CD4-positive, alpha-beta T cell treated with Interleukin-4 for 1 hour (primary cell): Measurements from ENCODE around the gene ANKRD9.
"Not testable (repeated sequence)": the region's sequence is repeated elsewhere in the genome, so short reads cannot be mapped to it uniquely, and the experiment has no call there.

Experiments
- DNase-seq, 2 donors: peaks; one replicate each; pipeline ENCODE4 v3.0.0-alpha.2; 2020 to 2022

ANKRD9 gene, protein sequence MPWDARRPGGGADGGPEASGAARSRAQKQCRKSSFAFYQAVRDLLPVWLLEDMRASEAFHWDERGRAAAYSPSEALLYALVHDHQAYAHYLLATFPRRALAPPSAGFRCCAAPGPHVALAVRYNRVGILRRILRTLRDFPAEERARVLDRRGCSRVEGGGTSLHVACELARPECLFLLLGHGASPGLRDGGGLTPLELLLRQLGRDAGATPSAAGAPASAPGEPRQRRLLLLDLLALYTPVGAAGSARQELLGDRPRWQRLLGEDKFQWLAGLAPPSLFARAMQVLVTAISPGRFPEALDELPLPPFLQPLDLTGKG

DNA sequence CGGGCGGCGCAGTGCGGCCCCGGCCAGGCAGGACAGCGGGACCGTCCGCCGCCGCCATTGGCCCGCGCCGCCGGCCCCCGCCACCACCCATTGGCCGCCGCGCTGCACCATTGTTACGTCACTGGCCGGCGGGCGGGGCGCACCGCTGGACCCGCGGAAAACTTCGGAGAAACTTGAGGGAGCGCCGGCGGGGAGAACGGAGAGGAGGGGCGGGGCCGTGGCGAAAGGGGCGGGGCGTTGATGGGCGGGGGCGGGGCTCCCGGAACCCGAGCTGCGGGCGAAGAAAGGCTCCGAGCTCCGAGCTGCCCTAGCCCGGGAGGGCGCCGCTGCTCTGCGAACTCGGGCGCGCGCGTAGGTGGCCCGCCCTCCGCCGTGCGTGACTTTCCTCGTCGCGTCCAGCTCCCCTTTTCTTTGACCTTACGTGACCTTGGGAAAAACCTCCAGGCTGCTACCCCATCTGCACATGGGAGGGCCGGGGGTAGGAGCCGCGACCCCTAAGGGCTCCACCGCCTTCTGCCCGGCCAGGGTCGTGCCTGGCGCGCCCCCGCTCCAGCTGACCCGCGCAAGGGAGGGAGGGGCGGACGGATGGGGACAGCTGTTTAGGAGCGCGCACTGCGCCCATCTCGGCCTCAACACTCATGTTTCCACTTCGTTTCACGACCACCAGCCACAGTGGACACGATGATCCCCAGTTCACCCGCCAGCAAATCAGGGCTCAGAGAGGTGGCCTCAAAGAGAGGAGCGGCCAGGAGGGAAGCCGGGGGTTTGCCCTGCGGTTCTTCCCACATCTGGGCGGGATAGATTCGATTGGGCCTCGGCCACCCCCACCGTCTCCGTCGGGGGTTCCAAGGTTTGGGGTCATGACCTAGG, at the start of gene ANKRD9:
Gene ANKRD9, minus strand, starts transcription at position 31 of the 870 bp plus-strand sequence. CDS start 1,887 bp downstream, outside the sequence.
- DNase-seq = peak; percentile 91 to 92

DNA sequence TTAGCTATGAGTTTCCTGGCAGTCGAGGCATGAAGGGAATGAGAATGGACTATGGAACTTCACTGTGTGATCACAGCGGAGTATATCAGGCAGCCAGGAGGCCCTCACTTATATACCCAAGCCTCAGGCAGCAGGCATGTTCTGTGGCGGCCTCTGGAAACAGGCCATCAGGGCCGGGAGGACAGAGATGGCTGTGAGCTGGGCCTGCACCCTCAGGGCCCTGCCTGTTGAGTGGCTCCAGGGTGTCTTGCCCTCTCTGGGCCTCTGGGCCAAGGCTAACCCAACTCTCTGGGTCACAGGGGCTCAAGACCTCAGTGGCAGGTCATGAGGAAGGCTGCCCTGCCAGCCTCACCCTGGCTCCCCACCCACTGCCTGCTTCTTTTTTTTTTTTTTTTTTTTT, 49.0 kb upstream of the ANKRD9 start:
- no peak for DNase-seq

DNA sequence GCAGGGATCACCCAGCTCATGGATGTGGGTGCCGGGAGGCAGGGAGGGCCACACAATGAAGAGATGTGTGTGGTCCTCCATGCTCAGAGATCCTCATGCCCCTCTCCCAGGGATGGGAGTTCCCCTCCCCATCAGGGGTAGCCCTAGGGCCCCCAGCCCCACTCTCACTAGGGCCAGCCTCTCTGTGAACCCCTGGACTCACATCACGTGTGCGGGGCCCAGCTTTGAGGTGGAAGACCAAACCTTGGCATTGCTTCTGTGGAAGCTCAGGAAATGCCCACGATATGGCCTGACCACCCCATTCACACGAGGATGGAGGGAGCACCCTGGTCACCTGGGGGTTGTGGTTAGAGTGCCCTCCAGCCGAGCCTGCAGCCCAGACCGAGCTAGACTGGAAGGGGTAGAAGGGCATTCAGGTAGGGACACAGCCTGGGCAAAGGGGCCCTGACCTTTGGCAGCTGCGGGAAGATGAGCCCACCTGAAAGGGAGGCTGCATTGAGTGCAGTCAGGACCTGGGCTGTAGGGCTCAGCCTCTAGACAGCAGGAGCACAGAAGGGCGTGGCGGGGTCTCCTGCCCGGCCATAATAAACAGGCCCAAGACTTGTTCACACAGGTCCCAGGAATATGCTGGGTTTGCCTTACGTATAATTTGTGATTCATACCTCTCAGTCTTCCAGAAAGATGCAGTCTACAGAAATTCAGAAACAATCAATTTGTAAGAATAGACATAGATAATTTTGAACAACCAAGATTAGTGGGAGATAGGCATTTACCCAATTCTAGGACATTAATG, 48.1 kb upstream of the ANKRD9 start:
- DNase-seq = no peak

DNA sequence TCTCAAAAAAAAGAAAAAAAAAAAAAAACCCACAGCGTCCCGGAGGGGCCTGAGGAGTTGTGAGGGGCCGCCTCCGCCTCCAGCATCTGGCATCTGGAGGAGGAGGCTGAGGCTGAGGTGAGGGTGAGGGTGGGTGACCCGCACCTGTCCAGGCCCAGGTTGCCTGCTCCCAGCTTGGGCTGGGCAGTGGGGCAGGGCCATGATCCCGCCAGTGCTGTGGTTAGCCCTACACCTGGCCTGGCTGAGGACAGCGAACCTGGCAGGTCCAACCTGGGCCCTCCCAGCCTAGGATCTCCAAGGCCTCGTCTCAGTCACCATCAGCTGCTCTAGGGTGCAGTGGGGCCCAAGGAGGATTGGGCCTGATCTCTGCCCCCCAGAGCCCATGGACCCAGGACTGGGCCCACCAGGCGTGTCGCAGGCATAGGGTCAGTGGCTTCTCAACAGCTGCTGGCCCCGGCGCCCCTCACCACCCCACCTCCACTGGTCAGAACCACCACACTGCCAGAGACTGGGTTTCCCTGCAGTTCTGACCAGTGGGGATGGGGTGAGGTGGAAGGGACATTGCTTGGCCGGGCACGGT, 46.6 kb upstream of the ANKRD9 start:
- DNase-seq = no peak

DNA sequence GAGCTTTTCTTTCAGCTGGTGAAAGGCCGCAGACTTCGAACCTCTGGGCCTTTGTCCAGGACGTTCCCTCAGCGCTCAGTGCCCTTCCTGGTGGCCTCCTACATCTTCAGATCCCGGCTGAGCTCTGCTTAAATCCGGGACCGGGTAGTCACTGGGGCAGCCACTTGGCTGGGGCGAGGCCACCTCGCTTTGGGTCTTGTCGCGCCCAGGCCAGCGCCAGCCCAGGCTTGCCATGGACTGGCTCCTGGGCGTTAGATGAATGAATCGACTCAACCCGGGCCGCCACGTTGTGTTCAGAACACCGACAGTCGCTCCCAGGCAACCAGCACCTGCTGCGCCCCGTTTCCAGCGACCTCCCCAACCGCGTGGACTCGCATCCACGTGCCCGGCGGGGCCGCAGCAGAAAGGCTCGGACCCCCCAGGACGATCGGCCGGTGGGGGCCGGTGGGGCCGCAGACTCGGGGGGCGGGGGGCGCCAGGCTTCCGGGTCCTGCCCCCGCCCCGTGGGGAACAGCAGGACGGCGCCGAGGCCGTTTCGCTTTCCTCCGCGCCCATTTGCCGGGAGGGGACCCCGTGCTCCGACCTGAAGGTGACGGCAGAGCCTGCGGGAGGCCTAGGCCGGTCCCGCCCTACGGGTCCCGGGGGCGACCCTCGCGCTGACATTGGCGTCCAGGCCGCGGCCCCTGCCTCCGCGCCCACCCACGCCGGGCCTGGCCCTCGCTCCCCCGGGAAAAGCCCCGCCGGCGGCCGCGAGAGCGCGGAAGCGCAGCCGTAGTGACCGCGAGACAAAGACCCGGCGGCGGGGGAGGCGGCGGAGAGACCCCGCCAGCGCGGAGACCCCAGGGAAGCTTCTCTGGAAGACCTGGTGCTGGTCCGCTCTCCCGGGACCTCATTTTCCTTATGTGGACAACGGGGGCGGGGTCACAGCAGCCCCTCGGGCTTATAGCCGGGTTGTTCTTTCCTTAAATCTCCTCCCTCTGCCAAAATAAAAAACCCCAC, 45.5 kb upstream of the ANKRD9 start:
- DNase-seq = peak; percentile 59 to 64

DNA sequence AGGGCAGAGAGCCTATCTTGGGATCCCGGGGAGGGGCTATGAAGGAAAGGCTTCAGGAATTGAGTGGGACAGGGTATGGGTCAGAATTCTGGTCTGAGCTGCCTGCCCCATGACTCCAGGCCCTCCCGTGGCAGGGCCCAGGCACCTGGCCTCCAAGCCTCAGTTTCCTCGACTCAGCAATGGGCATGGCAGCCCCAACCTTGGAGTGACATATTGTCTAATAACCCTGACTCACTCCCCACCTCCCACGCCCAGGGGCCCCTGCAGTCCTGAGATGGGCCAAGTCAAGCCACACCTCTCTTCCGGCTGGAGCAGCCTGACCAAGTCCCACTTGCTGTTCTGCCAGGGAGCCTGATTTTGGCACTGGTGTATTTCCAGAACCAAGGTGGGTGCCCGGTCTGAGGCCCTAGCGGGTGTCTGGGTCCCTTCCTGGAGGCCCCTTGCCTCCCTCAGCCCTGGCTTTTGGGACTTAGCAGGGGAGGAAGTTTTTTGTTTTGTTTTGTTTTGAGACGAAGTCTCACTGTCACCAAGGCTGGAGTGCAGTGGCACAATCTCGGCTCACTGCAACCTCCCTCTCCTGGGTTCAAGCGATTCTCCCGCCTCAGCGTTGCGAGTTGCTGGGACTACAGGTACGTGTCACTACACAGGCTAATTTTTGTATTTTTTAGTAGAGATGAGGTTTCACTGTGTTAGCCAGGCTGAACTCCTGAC, 42.6 kb upstream of the ANKRD9 start:
- no peak for DNase-seq

DNA sequence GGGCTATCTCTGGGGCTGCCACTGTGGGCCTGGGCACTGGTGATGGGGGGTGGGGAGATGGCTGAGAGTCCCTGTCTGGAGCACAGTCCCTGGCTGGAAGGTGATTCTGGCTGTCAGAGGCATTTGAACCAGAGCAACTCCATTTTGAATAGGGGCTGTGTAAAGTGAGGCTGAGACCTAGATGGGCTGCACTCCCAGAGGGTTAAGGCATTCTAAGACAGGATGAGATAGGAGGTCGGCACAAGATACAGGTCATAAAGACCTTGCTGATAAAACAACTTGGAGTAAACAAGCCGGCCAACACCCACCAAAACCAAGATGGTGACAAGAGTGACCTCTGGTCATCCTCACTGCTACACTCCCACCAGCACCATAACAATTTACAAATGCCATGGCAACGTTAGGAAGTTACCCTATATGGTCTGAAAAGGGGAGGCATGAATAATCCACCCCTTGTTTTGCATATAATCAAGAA, 41.4 kb upstream of the ANKRD9 start:
- DNase-seq = not testable (repeated sequence)

DNA sequence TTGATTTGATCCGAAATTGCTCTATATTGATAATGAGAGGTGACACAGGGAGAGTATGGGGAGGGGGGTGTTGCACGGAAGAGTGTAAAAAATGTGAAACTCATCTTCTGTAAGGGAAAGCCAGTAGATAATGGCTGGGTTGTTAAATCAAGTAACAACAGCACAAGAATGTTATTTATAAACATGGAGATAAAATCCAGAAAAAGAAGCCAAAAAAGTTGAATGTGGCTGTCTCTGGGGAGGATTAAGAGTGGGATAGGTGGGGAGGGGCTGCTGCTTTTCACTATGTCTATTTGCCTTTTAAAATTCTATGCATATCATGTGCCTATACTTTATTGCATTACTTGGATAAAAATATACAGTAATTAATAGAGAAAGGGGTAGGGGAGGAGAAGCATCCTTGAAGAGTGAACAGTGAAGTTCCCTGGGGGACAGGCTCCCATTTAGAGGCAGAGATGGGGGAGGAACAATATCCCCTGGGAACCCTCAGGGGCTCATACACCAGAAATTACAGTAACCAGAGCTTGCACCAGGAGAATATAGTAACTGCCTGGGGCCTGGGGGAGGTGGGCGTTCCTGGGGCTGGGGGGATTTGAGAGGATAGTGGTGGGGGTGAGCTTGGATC, 39.2 kb upstream of the ANKRD9 start:
- DNase-seq = no peak

DNA sequence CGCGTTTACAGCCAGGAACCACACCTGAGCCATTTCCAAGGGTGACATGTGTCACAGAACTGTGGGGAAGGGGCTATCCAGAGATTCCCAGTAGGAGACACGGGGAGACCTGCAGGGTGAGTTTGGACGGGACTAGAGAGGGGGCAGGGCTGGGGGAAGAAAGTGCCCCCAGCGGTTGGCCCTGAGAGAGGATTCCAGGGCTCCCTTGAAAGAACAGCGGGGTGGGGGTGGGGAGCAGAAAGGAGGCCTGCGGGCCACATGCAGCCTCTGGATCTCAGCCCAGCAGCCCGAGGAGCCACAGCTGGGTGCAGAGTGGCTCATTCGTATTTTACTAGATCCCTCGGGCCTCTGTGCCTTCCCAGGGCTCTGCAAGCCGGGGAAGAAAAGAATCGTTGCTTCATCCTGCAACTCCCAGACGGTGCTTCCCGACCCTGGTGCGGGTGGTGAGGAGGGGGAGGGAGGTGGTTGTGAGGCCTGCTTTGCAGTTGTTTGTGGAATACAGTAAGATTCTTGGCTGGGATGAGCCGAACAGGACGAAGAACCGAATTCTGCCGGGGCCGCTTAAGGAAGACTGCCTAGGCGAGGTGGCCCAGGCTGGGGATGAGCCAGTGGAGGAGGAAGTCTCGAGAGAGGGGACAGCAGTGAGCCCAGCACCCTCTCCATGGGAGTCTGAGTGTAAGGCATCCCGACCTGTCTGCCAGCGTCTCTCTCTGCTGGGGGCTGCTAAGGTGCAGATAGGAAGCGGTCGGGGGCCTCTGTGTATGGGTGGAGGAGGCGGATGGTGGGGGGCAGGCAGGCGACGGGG, 36.1 kb upstream of the ANKRD9 start:
- no peak for DNase-seq

DNA sequence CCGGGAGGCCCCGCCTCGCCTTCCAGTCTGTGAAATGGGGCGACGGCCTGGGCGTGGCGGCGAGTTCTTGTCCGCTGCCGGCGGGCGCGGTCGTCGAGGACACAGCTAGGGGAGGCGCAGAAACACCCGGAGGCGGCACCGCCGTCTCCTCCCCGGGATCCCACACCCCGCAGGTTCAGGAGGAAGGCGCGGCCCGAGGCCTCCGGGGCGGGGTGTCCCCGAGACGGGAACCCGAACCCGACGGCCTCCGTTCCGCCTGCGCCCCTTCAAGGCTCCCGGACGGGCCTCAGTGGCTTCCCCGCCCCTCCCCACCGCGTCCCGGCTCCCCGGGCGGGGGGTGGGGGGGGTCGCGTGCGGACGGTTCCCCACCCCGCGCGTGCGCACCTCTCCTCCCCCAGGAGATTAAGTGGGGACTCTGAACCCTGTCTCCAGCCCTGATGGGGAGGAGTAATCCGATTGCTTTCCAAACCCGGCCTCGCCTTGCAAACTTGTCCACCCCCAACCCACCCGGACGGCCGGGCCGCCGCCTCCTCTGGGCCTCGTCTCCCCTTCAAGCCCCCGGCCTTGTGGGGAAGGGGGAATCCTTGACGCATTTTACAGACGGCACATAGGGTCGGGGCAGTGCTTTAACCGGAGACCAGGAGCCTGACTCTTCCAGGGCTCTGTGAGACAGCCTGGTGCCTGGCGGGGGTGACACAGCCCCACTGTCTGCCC, 35.3 kb upstream of the ANKRD9 start:
- peak in 1 of 2 donors; percentile 23 for DNase-seq

DNA sequence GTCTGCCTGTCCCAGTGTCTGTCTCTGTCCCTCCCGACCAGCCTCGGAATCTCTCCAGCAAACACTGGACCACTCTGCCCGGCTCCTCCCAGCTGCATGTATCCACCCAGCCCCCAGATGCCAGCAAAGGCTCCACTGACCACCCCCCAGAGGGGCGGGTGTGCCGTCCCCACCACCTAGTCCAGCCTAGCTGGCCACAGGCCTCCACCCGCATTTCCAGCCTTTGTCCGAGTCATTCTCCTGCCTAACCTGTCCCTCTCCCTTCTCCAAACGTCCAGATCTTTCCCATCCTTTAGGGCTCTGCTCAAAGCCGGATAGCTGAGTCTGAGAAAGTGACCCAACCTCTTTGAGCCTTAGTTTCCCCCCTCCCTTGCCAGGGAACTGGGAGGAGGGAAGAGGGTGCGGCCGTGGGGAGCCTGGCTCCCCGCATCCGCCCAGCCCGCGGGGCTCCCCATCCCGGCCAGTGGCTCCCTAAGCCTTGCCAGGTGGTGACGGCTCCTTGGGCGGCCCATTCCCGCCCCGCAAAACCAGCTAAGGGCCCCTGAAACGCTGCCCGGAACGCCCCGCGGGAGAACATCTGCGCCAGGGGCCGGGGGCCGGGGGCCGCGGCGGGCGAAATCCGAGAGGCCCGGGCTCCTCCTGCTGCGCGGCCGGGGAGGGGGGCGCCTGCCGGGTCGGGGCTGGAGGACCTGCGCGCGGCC, 34.6 kb upstream of the ANKRD9 start:
- DNase-seq = no peak

DNA sequence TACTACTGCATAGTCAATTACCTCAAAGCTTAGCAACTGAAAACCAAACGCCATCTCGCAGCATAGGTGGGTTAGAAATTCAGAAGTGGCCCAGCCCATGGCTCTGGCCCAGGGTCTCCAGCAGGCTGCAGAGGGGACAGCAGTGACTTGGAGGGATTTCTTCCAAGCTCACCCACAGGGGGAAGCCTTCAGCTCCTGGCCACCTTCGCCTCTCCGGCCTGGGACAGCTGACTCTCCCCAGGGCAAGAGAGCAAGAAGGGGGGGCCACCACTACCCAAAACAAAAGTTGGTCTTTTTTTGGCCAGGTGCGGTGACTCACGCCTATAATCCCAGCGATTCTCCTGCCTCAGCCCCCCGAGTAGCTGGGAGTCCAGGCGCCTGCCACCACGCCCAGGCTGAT, 32.2 kb upstream of the ANKRD9 start:
- DNase-seq = no peak

DNA sequence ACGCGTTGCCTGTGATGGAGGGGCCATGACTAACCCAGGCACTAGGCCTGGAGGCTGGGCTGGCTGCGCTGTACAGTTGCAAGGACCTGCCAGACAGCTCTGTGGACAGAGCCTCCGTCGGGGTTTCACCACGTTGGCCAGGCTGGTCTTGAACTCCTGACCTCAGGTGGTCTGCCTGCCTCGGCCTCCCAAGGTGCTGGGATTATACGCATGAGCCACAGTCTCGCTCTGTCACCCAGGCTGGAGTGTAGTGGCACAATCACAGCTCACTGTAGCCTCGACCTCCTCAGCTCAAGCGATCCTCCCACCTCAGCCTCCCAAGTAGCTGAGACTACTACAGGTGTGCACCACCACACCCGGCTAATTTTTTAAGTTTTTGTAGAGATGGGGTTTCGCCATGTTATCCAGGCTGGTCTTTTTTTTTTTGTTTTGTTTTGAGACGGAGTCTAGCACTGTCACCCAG, 31.5 kb upstream of the ANKRD9 start:
- not testable (repeated sequence) for DNase-seq

DNA sequence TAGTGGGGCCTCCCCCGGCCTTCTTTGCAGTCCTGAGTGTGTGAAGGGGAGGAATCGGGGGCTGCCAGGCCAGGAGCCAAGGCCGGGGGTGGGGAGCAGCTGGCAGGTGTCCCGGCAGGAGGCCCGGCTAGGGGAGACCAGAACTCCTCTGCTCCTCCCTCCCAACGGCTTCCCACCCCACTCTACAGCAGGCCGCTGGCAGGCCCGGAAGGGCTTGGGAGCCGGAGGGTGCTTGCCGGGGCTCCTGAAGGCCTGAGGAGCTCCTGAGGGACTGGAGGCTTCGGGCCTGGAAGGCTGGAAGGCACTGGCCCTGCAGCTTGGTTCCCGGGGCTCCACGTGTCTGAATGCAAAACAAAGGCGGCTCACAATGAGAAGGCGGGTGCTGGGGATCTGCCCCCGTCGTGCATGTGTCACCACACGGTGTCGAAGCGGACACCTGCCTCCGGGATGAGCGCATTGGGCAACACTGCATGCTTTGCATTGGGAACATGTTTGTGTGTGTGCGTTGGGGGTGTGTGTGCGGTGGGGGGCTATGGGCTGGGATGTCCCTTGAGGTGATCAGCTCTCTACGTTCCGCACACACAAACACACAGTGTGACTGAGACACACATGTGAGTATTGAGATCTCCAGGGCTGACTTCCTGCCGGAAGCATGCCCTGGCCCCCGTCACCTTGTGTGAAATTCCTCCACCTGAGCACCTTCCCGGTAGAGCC, 30.9 kb upstream of the ANKRD9 start:
- no peak for DNase-seq

DNA sequence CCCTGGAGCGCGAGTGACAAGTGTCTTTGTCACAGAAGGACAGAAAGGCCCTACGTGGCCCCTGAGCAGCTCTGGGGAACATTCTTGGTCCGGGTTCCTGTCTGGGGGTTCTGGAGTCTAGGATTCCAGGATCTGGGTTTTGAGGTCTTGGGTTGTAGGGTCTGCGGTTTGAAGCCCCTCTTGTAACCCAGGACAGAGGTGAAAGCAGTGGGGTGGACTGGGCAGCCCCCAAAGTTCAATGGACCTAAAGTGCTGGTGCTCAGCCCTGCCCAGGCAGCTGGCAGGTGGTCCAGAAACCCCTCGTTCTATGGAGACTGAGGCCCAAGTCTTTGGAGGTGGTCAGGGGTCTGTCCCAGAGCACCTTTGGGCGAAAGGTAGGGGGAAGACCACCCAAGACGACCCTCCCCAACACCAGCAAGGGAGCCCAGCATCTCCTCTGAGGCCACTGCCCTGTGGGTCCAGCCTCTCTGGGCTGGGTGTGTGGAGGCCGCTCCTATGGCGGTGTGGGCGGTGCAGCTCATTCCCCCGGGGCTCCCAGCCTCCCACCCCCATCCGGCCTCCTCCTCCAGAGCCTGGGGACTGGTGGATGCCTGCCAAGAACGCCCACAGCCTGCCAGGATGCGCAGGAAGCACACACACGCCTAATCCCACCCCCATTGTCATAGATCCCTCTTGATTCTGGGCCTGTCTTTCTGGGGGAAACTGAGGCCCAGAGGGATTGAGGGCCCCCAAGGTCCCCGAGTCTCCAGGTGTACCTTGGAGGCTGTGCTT, 30.2 kb upstream of the ANKRD9 start:
- no peak for DNase-seq
